ENCODE data around the gene KIF1A.

GRCh38 chr2:240733803-240734495 lies 86.1 kb downstream of the KIF1A start:
- TF ChIP-seq EP300 (IDR thresholded peaks at IDR 0.05; ENCODE audit: borderline replicate concordance): no peak
- no peak for TF ChIP-seq FOXM1 (IDR thresholded peaks at IDR 0.05; ENCODE audit: borderline replicate concordance, low read depth)
- TF ChIP-seq YY1 (IDR thresholded peaks at IDR 0.05; ENCODE audit: low read depth): no peak
- TF ChIP-seq TCF12 (IDR thresholded peaks at IDR 0.05; ENCODE audit: low read depth): no peak
- TF ChIP-seq USF1 (IDR thresholded peaks at IDR 0.05): no peak
- TF ChIP-seq EGR1 (IDR thresholded peaks at IDR 0.05): no peak
- TF ChIP-seq TAF1 (IDR thresholded peaks at IDR 0.05; ENCODE audit: low read depth): no peak
- TF ChIP-seq RAD21 (IDR thresholded peaks at IDR 0.05; ENCODE audit: low read depth): no peak
- TF ChIP-seq REST (IDR thresholded peaks at IDR 0.05; ENCODE audit: low read depth): no peak
- TF ChIP-seq NFIC (IDR thresholded peaks at IDR 0.05): no peak

Data from Ishikawa (cell line).